ENCODE measurements around the gene RDH13. TPM values are rescaled to one million over a fixed set of nuclear protein-coding genes. Genes with fewer than 3 reads are reported as not detected.

Gene RDH13
- total and polyA plus RNA-seq, 10 of the 15 experiments (the other 5 are each of a cell fraction or from before 2014, with no cell fraction given): 1.3 to 11.6 (median 8.9) TPM

DNA sequence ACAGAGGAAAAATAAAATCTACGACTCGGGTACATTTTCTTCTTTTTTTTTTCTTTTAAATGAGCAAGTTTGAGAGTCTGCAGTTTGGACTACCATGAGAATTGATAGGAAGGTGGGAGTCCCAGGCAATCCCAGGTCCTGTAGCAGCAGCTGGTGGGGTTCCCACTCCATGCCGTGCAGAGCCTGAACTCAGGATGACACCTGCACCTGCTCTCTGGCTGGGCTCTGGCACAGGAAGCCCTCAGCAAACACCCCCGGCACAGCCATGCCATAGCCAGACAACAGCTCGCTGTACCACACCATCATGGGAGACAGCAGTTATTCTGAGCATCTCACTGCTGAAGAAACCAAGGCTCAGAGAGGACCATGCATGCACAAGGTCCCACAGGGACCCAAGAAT lies 18.7 kb downstream of the RDH13 start (continued):
- TF ChIP-seq ZNF274 (IDR thresholded peaks at IDR 0.05; ENCODE audit: insufficient read depth, insufficient read length) (no peak), NR2C1 (IDR thresholded peaks at IDR 0.05) (no peak), ZBED1 (IDR thresholded peaks at IDR 0.05; ENCODE audit: borderline replicate concordance) (no peak)

DNA sequence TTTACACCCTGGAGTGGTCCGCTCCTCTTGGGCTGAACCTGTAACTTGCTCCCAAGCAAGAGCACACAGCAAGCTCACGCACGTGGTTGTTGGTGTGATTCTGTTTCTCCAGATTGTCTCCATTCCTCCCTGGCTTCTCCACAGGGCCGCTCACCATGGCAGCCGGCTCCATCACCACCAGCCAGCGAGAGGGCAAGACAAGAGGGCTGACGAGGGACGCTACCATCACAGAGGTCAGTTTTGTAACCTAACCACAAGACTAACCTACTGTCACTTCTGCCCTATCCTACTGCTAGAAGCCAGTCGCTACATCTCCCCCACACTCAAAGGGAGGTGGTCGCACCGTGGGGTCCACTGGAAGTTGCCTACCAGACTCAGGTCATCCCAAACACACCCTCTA lies 20.3 kb downstream of the RDH13 start:
- no peak overlapping the region for H2AFZ ChIP-seq (ENCODE audit: control insufficient read depth, low read depth, low read length)
- H3K27ac ChIP-seq (ENCODE audit: control insufficient read depth, insufficient read depth): no peak overlapping the region
- no peak overlapping the region for H3K4me2 ChIP-seq (ENCODE audit: control insufficient read depth, insufficient read depth)
- ChIA-PET POLR2A (no interaction called here), SMC1A (ENCODE audit: uncharacterized antibody, unreplicated experiment) (no interaction called here), CTCF (no interaction called here), RAD21 (ENCODE audit: unreplicated experiment) (no interaction called here)
- no peak for ATAC-seq
- no peaks in the 10 kb centered on the region for H3K79me2 ChIP-seq (ENCODE audit: control insufficient read depth, insufficient read depth, low read length)
- H3K27me3 ChIP-seq (replicated peaks in 1 of 2; ENCODE audit: control insufficient read depth in 2 of 2, insufficient read depth in 2 of 2, low read length in 1 of 2): no peaks in the 10 kb centered on the region
- 91% methylated on average over 11 of the region's 11 CpGs for WGBS (ENCODE audit: insufficient coverage, insufficient replicate concordance, low lambda C conversion rate, missing lambda C conversion rate)
- no TSS peak for BruUV-seq (replicated peaks)
- H3K36me3 ChIP-seq (ENCODE audit: control insufficient read depth in 2 of 2, insufficient read depth in 2 of 2, low read length in 1 of 2): peaks cover 10 to 16% of the 10 kb centered on the region in 2 experiments
- no peak overlapping the region for H3K9ac ChIP-seq (ENCODE audit: control insufficient read depth, insufficient read depth, low read length)
- TF ChIP-seq BHLHE40 (IDR thresholded peaks at IDR 0.05; ENCODE audit: borderline replicate concordance in 1 of 2, low read depth in 2 of 2, low read length in 1 of 2) (no peak), GABPA (IDR thresholded peaks at IDR 0.05; ENCODE audit: low read depth) (no peak), NR2C2 (IDR thresholded peaks at IDR 0.05; ENCODE audit: borderline replicate concordance, control insufficient read depth, insufficient read length, low read depth) (no peak), ZNF384 (IDR thresholded peaks at IDR 0.05; ENCODE audit: borderline replicate concordance, low read depth, low read length) (no peak), LARP7 (IDR thresholded peaks at IDR 0.05) (no peak), RUNX3 (IDR thresholded peaks at IDR 0.05; ENCODE audit: low read length) (no peak), SMC3 (IDR thresholded peaks at IDR 0.05; ENCODE audit: borderline replicate concordance, low read length) (no peak), ZZZ3 (IDR thresholded peaks at IDR 0.05; ENCODE audit: control insufficient read depth, insufficient read length, low read depth) (no peak), ZNF207 (IDR thresholded peaks at IDR 0.05; ENCODE audit: borderline replicate concordance) (no peak), MEF2B (IDR thresholded peaks at IDR 0.05; ENCODE audit: partially characterized antibody, poor library complexity, severe bottlenecking) (no peak), TARDBP (IDR thresholded peaks at IDR 0.05; ENCODE audit: borderline replicate concordance) (no peak), IKZF2 (IDR thresholded peaks at IDR 0.05) (no peak), SRF (IDR thresholded peaks at IDR 0.05; ENCODE audit: low read depth in 2 of 2, low read length in 2 of 2) (no peak), RAD21 (IDR thresholded peaks at IDR 0.05; ENCODE audit: insufficient read depth, low read depth, low read length) (no peak), MTA3 (IDR thresholded peaks at IDR 0.05; ENCODE audit: borderline replicate concordance, low read length) (no peak), ATF7 (IDR thresholded peaks at IDR 0.05; ENCODE audit: low read depth) (no peak)
- TF ChIP-seq, protein P1, sequence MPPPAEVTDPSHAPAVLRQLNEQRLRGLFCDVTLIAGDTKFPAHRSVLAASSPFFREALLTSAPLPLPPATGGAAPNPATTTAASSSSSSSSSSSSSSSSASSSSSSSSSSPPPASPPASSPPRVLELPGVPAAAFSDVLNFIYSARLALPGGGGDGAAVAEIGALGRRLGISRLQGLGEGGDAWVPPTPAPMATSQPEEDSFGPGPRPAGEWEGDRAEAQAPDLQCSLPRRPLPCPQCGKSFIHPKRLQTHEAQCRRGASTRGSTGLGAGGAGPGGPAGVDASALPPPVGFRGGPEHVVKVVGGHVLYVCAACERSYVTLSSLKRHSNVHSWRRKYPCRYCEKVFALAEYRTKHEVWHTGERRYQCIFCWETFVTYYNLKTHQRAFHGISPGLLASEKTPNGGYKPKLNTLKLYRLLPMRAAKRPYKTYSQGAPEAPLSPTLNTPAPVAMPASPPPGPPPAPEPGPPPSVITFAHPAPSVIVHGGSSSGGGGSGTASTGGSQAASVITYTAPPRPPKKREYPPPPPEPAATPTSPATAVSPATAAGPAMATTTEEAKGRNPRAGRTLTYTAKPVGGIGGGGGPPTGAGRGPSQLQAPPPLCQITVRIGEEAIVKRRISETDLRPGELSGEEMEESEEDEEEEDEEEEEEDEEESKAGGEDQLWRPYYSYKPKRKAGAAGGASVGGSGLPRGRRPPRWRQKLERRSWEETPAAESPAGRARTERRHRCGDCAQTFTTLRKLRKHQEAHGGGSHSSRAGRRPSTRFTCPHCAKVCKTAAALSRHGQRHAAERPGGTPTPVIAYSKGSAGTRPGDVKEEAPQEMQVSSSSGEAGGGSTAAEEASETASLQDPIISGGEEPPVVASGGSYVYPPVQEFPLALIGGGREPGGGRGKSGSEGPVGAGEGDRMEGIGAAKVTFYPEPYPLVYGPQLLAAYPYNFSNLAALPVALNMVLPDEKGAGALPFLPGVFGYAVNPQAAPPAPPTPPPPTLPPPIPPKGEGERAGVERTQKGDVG (CRISPR knock-in tag; IDR thresholded peaks at IDR 0.05): no peak
- no peaks in the 10 kb centered on the region for H4K20me1 ChIP-seq (ENCODE audit: control insufficient read depth, insufficient read depth)
- no peaks in the 10 kb centered on the region for H3K9me3 ChIP-seq (replicated peaks; ENCODE audit: control insufficient read depth, insufficient read depth, low read length)
- FAIRE-seq: no peak
- DNase-seq (ENCODE audit: low read depth, low spot score): no peak
- H3K4me3 ChIP-seq: no peak overlapping the region
- in situ Hi-C loops (cut with MboI): no loop called here
- no peaks in the 10 kb centered on the region for H3K4me1 ChIP-seq (ENCODE audit: control insufficient read depth, insufficient read depth, low read length)
- intact Hi-C loops (cut with micrococcal nuclease; ENCODE audit: unreplicated experiment): no loop called here

All from GM12878 (cell line).